Tibial nerve (tissue), 3 donors: Measurements from ENCODE around the gene P2RX7.

Experiments used
- CTCF ChIP-seq, 5 experiments: fragments of 200-600 bp in 3 of 5; fragments of 450-650 bp in 2 of 5; sonication (generic) in 3 of 5; IDR thresholded peaks; one replicate each; pipeline ENCODE4 v1.5.1; 2016 to 2019; ENCODE audit warnings: antibody characterized with exemption in 5 of 5, mild to moderate bottlenecking in 3 of 5, moderate library complexity in 2 of 5
- POLR2A ChIP-seq, 2 donors: fragments of 450-650 bp; IDR thresholded peaks; one replicate each; pipeline ENCODE4 v1.6.1; 2017; ENCODE audit warnings: antibody characterized with exemption in 2 of 2, mild to moderate bottlenecking in 2 of 2, moderate library complexity in 2 of 2

GRCh38 chr12:121130866-121131373 is 1.8 kb upstream of the P2RX7 start:
- TF ChIP-seq CTCF (IDR thresholded peaks at IDR 0.05) (no peak), POLR2A (IDR thresholded peaks at IDR 0.05) (no peak)
